A549 (cell line): Measurements from ENCODE around the gene STRN.

ENCODE experiments used
- EP300 ChIP-seq, 2 experiments: fragments of >200 bp; sonication (Bioruptor Twin); formaldehyde crosslinking; IDR thresholded peaks; 2 replicates in 1 of 2; 3 replicates in 1 of 2; pipeline ENCODE4 v1.6.1; 2016 to 2017
- HMGXB4 ChIP-seq: fragments of 250-450 bp; sonication (Bioruptor Pico); IDR thresholded peaks from 2 replicates; pipeline ENCODE4 v1.5.0; 2021; ENCODE audit warnings: mild to moderate bottlenecking, moderate library complexity, borderline replicate concordance

- TF ChIP-seq EP300 (IDR thresholded peaks at IDR 0.05), result no peak
- TF ChIP-seq HMGXB4 (CRISPR knock-in tag), result no peak
Observed at GRCh38 chr2:36802952-36803351, 163.4 kb downstream of the STRN start.
